Measurements from ENCODE around the gene MUSK.

MUSK gene

GRCh38 chr9:110700953-110701352 lies 32.4 kb downstream of the MUSK start:
- DNase-seq, result no peak

DNA sequence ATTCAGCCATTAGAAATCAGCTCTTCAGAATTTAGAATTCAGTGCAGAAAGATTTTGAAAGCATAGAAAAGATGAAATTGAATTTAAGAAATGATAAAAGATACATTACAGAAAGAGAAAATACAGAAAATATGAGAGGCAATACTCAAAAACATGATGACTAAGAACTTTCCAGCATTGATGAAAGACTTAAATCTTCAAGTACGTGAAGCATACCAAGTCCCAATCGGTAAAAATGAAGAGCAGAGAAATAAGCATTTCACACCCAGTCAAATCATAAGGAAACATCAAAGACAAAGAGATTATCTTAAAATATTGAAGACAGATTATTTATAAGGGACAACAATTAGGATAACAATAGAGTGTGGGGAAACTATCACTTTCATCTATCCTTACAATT lies 35.1 kb downstream of the MUSK start:
- no peak for DNase-seq

DNA sequence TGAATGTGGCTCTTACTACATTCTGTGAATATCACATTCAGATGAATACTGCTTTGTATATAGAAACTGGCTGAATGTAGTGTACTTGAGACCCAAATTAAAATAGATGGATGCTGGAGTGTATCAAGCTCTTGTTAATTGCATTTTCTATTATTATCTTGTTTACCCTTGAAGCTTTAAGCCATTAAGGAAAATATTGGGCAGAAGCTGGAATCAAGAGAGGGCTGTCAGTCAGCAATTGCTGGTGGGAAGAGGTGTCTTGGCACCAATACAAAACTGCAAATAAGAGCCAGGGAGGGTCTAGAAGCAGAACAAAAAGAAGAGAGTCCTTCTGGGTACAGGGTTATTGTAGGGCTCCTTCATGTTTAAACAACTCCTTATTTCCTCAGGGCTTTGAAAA lies 38.8 kb downstream of the MUSK start:
- DNase-seq, result no peak

DNA sequence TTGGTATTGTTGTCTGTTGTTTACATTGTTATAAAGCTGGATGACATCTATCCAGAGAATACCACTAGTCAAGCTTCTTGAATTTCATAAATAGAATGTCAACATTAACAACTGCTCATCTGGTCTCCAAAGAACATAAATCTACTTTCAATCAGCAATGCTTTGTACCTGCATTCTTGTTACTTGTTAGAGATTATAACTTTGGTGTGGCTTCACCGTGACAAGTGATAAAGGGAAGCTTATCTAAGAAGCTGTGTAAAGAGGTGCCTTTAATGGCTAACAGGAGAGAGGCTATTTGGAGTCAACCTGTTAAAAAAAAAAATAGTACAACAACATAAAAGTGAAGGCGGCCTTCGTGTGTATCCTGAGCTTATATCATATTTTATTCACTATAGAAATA lies 41.8 kb downstream of the MUSK start:
- DNase-seq, result no peak

GRCh38 chr9:110712955-110713354 lies 44.4 kb downstream of the MUSK start:
- DNase-seq, result no peak

- DNase-seq, result no peak
Observed at GRCh38 chr9:110714314-110714713, 45.7 kb downstream of the MUSK start.

DNA sequence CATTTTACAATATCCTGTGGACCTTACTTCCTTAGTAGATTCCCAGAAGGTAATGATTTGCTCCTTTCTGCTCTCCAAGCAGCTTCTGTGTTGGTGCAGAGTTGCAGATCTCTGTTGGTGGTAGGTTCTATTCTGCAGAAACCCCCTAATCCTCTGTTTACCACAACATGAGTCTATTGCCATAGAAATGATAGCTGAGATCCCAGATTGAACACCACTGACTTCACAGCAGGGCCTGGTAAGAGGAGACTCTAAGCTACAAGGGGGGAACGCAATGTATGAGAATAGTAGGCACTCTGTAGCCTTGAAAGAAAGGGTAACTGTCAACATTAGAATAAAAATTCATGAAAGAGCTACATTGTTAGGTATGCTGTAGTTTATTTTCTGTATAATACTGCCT lies 59.5 kb downstream of the MUSK start:
- no peak for DNase-seq

- no peak for DNase-seq
Observed at GRCh38 chr9:110729641-110730040, 61.0 kb downstream of the MUSK start.

DNA sequence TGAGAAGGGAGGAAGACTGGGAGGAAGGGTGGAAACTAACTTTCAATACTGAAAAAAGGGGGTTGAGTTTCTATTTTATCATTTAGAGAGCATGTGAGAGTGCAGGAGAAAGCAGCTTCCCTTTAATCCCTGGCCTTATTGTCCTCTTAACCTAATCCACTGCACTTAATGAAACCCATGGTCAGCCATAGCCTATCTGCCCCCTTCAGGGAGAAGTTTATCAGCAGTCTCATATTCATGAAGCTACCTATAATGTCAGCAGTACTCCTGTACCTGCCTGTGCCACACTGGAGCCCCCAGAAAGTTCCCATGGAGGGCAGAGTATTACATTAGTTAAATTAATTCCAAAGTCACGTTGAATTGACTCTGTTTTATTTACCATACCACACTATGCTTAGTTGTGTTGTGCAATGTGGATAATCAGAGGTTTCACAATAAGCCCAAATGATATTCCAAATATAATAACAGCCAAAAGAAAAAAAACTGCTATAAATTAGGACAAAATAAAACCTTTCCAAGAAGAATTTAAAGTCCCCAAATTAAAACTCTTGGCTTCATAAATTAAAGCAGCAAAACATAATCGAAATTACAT lies 62.9 kb downstream of the MUSK start:
- no peak for DNase-seq

DNA sequence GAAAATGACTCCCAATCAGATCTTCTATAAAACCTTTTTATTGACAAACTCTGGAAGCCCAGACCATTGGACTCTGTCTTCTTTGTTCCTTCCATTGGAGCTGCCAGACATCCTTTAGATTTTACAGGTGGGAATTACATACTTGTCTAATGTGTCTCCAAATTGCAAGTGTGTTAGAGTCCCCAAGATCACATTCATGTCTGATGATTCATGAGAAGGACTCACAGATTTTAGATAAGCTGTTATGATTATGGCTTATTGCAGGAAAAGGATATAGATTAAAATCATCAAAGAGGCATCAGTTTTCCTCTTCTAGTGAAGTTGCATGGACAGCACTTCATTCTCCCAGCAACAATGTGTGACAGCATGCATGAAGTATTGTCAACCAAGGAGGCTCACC lies 70.4 kb downstream of the MUSK start:
- no peak for DNase-seq

- no peak for DNase-seq
Observed at GRCh38 chr9:110742741-110743371, 74.3 kb downstream of the MUSK start.

DNA sequence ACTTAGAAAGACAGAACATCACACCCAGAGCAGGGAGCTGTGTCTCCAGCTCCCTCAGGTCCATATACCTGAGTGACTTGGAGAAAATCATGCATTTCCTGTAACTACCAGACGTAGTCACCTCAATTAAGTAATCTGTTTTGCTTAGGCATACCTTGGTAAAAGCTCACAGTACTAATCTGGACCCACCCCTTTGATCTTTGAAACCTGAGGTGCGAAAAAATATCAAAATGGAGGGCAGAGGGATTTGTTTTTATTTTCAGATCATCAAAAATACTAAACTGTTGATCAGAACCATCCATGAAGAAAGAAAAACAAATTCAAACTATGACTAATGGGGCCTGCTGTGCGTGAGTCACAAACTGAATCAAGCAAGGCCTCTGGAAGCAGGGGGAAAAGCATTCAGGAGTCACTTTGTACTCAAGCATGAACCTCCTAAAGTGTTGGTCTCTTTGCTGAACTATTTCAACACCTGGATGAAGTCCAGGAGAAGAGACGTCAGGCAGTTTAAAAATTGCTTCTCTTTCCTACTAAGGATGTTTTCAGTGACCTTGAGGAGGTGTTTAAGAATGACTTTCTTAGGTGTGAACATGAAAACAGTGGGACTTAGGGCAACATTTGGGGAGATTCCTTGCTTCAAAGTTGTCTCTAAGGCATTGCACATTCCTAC lies 76.3 kb downstream of the MUSK start:
- DNase-seq, result no peak

DNA sequence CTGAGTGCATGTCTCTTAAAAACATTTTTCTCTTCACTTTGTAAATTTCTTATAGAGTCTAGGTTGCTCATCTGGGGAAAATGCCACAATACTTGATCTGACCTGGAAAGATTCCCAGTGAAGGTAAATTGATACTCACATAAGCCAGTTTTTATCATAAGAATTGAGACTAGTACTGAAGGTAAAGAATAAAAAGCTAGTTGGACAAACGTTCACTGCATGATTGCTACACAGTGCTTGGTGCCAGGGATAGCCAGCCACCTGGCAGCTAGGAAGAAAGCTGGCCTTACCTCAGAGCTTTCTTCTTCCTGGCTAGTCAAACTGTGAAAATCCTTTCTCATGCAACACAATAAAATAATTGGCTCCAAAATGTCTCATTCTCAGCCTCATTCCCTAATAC lies 77.1 kb downstream of the MUSK start:
- no peak for DNase-seq

DNA sequence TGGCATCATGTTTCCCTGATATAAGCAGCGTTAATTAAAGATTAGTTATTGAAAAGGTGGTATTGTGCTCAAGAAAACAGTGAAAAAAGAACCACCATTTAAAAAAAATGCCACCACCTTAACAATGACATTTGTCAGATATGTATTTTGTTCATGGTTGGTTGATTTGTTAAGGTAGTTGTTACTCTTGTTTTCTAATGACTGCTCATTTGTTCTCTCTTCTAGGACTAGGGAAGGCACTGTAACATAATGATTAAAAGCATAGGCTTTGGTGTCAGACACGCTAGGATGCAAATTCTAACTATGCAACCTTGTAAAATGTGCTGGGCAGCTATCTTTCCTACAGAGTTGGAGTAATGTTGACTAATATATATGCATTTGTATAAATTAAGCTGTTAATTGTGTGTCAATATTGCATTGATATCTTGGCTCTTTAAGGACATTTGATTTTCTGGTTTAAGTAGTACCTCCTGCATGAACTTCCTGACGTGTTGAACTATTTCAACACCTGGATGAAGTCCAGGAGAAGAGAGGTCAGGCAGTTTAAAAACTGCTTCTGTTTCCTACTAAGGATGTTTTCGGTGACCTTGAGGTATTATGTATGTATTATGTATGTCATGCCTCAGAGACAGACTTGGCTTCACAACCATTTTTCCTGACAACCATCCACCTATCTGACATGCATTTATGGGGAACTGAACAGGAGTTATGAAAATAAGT lies 77.8 kb downstream of the MUSK start:
- no peak for DNase-seq

DNA sequence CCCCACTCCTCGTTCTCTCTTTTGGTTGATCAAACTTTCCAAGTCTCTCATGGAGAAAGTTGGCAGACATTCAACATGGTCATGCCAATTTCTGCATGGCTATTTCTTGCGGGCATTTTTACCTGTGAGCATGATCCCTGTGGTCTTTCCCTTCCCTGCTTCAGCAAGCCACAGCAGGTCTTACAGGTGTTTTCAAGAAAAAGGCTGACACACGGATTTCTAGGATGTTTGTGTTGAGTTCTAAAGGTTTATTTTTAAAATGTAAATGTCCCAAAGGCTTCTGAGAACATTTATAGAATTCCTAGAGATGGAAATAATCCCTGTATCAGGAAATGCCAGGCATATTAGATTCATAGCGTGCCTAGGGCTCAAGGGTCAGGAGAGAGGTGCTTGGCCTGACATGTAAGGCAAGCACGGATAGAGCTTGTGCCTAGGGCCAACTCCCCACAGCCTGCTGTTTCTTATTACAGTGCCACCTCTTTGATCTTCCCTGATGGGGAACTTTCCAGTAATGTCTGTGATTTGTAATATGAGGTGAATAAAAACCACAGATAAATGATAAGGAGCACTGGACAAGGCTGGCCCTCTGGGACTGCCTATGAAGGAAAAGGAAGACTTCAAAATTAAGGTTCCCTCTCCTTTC lies 79.8 kb downstream of the MUSK start:
- DNase-seq, result no peak

DNA sequence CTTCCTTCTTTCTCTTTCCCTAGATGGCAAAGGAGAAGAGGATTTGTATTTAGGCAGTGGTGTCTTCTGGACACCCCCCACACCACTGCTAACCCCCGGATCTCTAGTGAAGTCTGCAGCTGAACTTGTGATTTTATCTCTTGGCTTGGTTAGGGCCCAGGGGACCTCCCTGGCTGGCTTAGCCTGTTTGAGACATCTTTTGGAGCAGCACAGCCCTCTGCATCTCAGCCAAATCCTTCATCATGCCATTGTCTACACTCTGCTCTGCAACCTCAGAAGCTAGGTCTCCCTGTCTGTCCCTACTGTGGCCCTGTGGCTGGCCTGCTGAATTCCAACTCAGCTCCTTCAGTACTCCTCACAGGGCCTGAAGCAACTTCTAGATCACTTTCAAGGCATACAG lies 81.7 kb downstream of the MUSK start:
- DNase-seq, result no peak

DNA sequence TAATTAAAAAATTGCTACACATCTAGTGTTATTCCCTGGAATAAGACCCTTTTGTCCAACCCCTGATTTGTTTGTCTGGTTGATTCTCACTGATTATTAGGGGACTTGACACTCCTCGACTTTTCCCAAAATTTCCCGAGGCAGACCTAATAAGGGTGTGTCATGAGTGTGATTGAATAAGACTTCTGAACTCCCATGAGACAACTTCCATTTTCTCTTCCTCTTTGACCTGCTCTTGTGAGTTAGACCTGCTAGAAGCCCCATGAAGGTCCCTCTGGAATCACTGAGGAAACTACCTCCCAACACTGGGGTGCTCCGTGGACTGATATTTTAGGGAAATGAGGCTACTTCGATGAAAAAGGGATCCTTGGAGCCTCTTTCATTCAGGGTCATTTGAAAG lies 83.4 kb downstream of the MUSK start:
- no peak for DNase-seq

DNA sequence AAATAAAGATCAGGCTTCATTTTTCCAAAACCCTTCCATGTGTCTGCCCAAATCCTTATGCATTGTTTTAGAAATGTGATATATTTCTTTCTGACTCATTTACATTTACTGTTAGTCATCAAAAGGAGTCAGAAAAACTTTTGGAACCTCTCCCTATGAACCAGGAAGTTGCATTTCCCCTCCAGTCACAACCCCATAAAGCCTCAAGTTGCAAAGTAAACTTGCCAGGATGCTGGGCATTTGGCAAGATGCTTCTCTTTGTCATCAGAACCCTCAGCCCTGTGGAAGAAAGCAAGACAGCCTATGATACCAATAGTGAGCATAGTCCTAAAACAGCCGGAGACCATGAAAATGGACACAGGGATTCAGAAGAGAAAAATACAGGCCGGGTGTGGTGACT lies 84.2 kb downstream of the MUSK start:
- DNase-seq, result no peak

GRCh38 chr9:110753731-110754231 lies 85.2 kb downstream of the MUSK start:
- no peak for DNase-seq

- DNase-seq, result no peak
Observed at GRCh38 chr9:110755179-110755578, 86.6 kb downstream of the MUSK start.

- no peak for DNase-seq
Observed at GRCh38 chr9:110758201-110758600, 89.6 kb downstream of the MUSK start.

GRCh38 chr9:110762783-110763182 lies 94.2 kb downstream of the MUSK start:
- no peak for DNase-seq

DNA sequence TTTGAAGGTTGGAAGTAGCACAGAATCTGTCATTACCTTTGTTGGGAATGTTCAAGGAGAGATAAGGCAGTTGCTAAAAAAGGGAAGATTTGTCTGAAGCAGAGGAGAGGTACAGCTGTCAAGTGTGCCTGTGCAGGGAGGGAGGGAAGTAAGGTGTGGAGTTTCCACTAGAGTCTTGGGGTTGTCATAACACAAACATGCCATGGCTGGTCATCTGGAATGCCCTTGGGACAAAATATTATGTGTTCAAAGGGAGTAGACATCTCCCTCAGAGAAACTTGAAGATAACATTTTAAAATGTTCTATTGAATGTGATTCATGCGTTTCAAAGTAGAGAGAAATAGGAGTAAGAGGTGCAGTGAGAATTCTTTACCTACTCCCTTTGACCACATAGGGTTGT lies 95.0 kb downstream of the MUSK start:
- DNase-seq, result no peak
